K562 (cell line): ENCODE results near the gene TMEM117. TPM values are rescaled to one million over a fixed set of nuclear protein-coding genes. Genes with fewer than 3 reads are reported as not detected.

Experiments used
- CLOCK ChIP-seq: fragments of 250-450 bp; sonication (Bioruptor Pico); IDR thresholded peaks from 2 replicates; pipeline ENCODE4 v1.4.0; 2020; ENCODE audit warnings: mild to moderate bottlenecking, moderate library complexity, borderline replicate concordance
- E2F5 ChIP-seq: sonication (generic); formaldehyde crosslinking; IDR thresholded peaks from 2 replicates; pipeline ENCODE4 v1.8.0; 2022; ENCODE audit warnings: mild to moderate bottlenecking, missing genetic modification reagents
- FUS ChIP-seq: fragments of 200-400 bp; formaldehyde crosslinking; optimal IDR thresholded peaks from 2 replicates; pipeline ENCODE3; 2017; ENCODE audit warnings: low read depth, low read length
- GATAD2A ChIP-seq: fragments of 450-650 bp; IDR thresholded peaks from 2 replicates; pipeline ENCODE4 v1.6.1; 2017
- GTF2E2 ChIP-seq: fragments of 200-800 bp; sonication (Bioruptor generic); IDR thresholded peaks from 2 replicates; pipeline ENCODE4 v1.6.1; 2016; ENCODE audit warnings: missing genetic modification characterization, missing compliant biosample characterization
- JUNB ChIP-seq: fragments of 450-650 bp; formaldehyde crosslinking; conservative IDR thresholded peaks from 2 replicates; pipeline ENCODE4 v1.4.0; 2020; ENCODE audit warnings: mild to moderate bottlenecking
- MAFF ChIP-seq: IDR thresholded peaks from 2 replicates; pipeline ENCODE4 v1.6.1; 2012; ENCODE audit warnings: low read length, improper control_type of control experiment
- NCOA2 ChIP-seq, 2 experiments: fragments of 450-650 bp; IDR thresholded peaks; 2 replicates each; pipeline ENCODE4 v1.6.1; 2018; ENCODE audit warnings: mild to moderate bottlenecking in 2 of 2, moderate library complexity in 1 of 2; ENCODE audit not compliant: partially characterized antibody in 2 of 2
- NKRF ChIP-seq: fragments of 450-650 bp; IDR thresholded peaks from 2 replicates; pipeline ENCODE4 v1.6.1; 2016; ENCODE audit warnings: borderline replicate concordance
- PREB ChIP-seq: sonication (generic); formaldehyde crosslinking; IDR thresholded peaks from 2 replicates; pipeline ENCODE4 v1.8.1; 2023; ENCODE audit warnings: mild to moderate bottlenecking, missing genetic modification reagents
- PURB ChIP-seq: sonication (generic); formaldehyde crosslinking; IDR thresholded peaks from 2 replicates; pipeline ENCODE4 v1.9.0; 2021; ENCODE audit warnings: low read depth, mild to moderate bottlenecking, missing genetic modification reagents
- RBM14 ChIP-seq: fragments of 200-400 bp; formaldehyde crosslinking; IDR thresholded peaks from 2 replicates; pipeline ENCODE4 v1.6.1; 2018; ENCODE audit warnings: low read depth, mild to moderate bottlenecking, low read length, moderate library complexity, borderline replicate concordance; ENCODE audit not compliant: insufficient read depth
- SMAD1 ChIP-seq: fragments of 150-350 bp; IDR thresholded peaks from 2 replicates; pipeline ENCODE4 v1.6.1; 2014; ENCODE audit warnings: low read length, low read depth; ENCODE audit not compliant: partially characterized antibody
- SMAD3 ChIP-seq: fragments of 450-650 bp; formaldehyde crosslinking; conservative IDR thresholded peaks from 2 replicates; pipeline ENCODE4 v1.4.0; 2020; ENCODE audit warnings: mild to moderate bottlenecking
- SRSF7 ChIP-seq: fragments of 200-400 bp; formaldehyde crosslinking; optimal IDR thresholded peaks from 2 replicates; pipeline ENCODE3; 2017; ENCODE audit warnings: mild to moderate bottlenecking, low read depth, low read length
- TAF9B ChIP-seq: fragments of 450-650 bp; IDR thresholded peaks from 2 replicates; pipeline ENCODE4 v1.6.1; 2018; ENCODE audit warnings: mild to moderate bottlenecking; ENCODE audit not compliant: partially characterized antibody
- TFE3 ChIP-seq: fragments of 450-650 bp; formaldehyde crosslinking; IDR thresholded peaks from 2 replicates; pipeline ENCODE4 v1.4.0; 2020; ENCODE audit warnings: mild to moderate bottlenecking, mixed read lengths
- ZFP30 ChIP-seq: fragments of 250-450 bp; sonication (Bioruptor Pico); IDR thresholded peaks from 2 replicates; pipeline ENCODE4 v1.8.0; 2022; ENCODE audit warnings: moderate library complexity, mild to moderate bottlenecking, inconsistent platforms, borderline replicate concordance
- ZSCAN32 ChIP-seq: fragments of 450-650 bp; formaldehyde crosslinking; IDR thresholded peaks from 2 replicates; pipeline ENCODE4 v1.4.0; 2020; ENCODE audit warnings: mild to moderate bottlenecking, moderate library complexity
- polyA plus RNA-seq, 8 experiments: library from polyadenylated mRNA; depleted of rRNA in 4 of 8; stranded (reverse) in 5 of 8; unstranded in 3 of 8; fragments of >200 nt; fragmentation: Nextera tagmentation in 2 of 8; fragmentation: Illumina TruSeq in 1 of 8; extraction: Ambion mirVana in 2 of 8; extraction: Trizol in 1 of 8; gene quantifications; 2 replicates each; pipeline versions ENCODE4 v1.2.1 to v1.2.3, GENCODE V29; 2011 to 2014; ENCODE audit warnings: inconsistent platforms in 1 of 8, missing spikeins in 1 of 8
- total RNA-seq, 7 experiments: library from RNA; depleted of rRNA in 6 of 7; stranded (reverse); fragments of >200 nt in 6 of 7; fragmentation: Illumina TruSeq in 2 of 7; extraction: Trizol in 2 of 7; gene quantifications; 2 replicates each; pipeline versions ENCODE4 v1.2.1 to v1.2.3, GENCODE V29; 2011 to 2021; ENCODE audit warnings: low replicate concordance in 1 of 7

TMEM117 gene
- total and polyA plus RNA-seq, 9 of the 15 experiments (the other 6 are each of a cell fraction or from before 2014, with no cell fraction given): 0.31 to 2.8 (median 1.0) TPM

- no peak for TF ChIP-seq NCOA2 (IDR thresholded peaks at IDR 0.05; ENCODE audit: partially characterized antibody in 2 of 2)
- no peak for TF ChIP-seq ZFP30 (CRISPR knock-in tag)
- TF ChIP-seq FUS: peak; percentile 29
- TF ChIP-seq CLOCK (CRISPR knock-in tag): no peak
- TF ChIP-seq GATAD2A: no peak
- peak; percentile 57 for TF ChIP-seq NKRF
- no peak for TF ChIP-seq ZSCAN32 (CRISPR knock-in tag)
- TF ChIP-seq MAFF: 0 out of 2 replicates have a peak, but pooled peaks have one; percentile 20
- peak; percentile 81 for TF ChIP-seq GTF2E2 (tag)
- no peak for TF ChIP-seq E2F5
- no peak for TF ChIP-seq SRSF7
- no peak for TF ChIP-seq PREB (CRISPR knock-in tag)
- TF ChIP-seq SMAD1: no peak
- TF ChIP-seq SMAD3 (CRISPR knock-in tag): no peak
- TF ChIP-seq RBM14: no peak
- TF ChIP-seq JUNB: no peak
- TF ChIP-seq TFE3: no peak
- no peak for TF ChIP-seq PURB (CRISPR knock-in tag)
- TF ChIP-seq TAF9B: peak; percentile 59
Observed at GRCh38 chr12:43805860-43806736, 29.8 kb upstream of the TMEM117 start, which contains the start of gene TWF1 (continued).
